ENCODE measurements around the gene A2M. TPM values are rescaled to one million over a fixed set of nuclear protein-coding genes. Genes with fewer than 3 reads are reported as not detected.

The A2M gene
- total and polyA plus RNA-seq, 9 of the 15 experiments (the other 6 are each of a cell fraction or from before 2014, with no cell fraction given): 0.08 to 2.3 TPM; not detected in 7

- TF ChIP-seq RAD21 (CRISPR knock-in tag; conservative IDR thresholded peaks at IDR 0.05 in 1 of 2, IDR thresholded peaks at IDR 0.05 in 1 of 2) (peak; percentile 73 to 79), RBM39 (optimal IDR thresholded peaks at IDR 0.05; ENCODE audit: low read depth, low read length) (no peak)
Observed at GRCh38 chr12:9039397-9039977, 76.2 kb downstream of the A2M start (continued).

GRCh38 chr12:9037431-9037830 is 78.3 kb downstream of the A2M start:
- Histone ChIP-seq H3K27me3 (ENCODE audit: control insufficient read depth in 2 of 2, insufficient read depth in 2 of 2, low read length in 2 of 2) (no peaks in the 10 kb centered on the region), H3K4me1 (replicated peaks in 1 of 2; ENCODE audit: control insufficient read depth in 2 of 2, insufficient read depth in 2 of 2, low read length in 2 of 2) (no peaks in the 10 kb centered on the region), H2AFZ (ENCODE audit: low read depth, low read length) (no peak overlapping the region), H3K9ac (ENCODE audit: insufficient read depth in 1 of 2, low read depth in 2 of 2, low read length in 2 of 2) (no peak overlapping the region), H3K4me3 (no peak overlapping the region), H4K20me1 (replicated peaks; ENCODE audit: control insufficient read depth, insufficient read depth, low read length) (no peaks in the 10 kb centered on the region), H3K36me3 (ENCODE audit: control insufficient read depth, insufficient read depth, low read length) (no peaks in the 10 kb centered on the region), H3K4me2 (ENCODE audit: insufficient read depth, low read length) (no peak overlapping the region), H3K79me2 (ENCODE audit: control insufficient read depth, insufficient read depth, low read length) (no peaks in the 10 kb centered on the region), H3K9me1 (ENCODE audit: control insufficient read depth, insufficient read depth, low read length) (no peaks in the 10 kb centered on the region), H3K27ac (ENCODE audit: extremely low read depth, low read depth, low read length) (no peak overlapping the region), H3K9me3 (replicated peaks; ENCODE audit: control insufficient read depth, insufficient read depth, low read depth, low read length) (no peaks in the 10 kb centered on the region)
- ATAC-seq (no peak), DNase-seq (ENCODE audit: extremely low read depth in 1 of 4, low spot score in 3 of 4) (no peak), FAIRE-seq (no peak)
- in situ Hi-C loops (cut with MboI) (no loop called here), intact Hi-C loops (cut with micrococcal nuclease) (no loop called here)
- 3% methylated on average over 3 of the region's 3 CpGs for WGBS (ENCODE audit: insufficient coverage, low coverage, missing lambda C conversion rate)
- no peak for TF ChIP-seq TARDBP (IDR thresholded peaks at IDR 0.05)
- no peak for TF ChIP-seq L3MBTL2 (IDR thresholded peaks at IDR 0.05)
- no peak for TF ChIP-seq ZBTB1 (CRISPR knock-in tag; IDR thresholded peaks at IDR 0.05; ENCODE audit: borderline replicate concordance, low read depth)
- TF ChIP-seq SAFB (IDR thresholded peaks at IDR 0.05; ENCODE audit: borderline replicate concordance, low read depth, low read length): no peak
- TF ChIP-seq ZNF436 (CRISPR knock-in tag; IDR thresholded peaks at IDR 0.05): no peak
- TF ChIP-seq BCL6 (CRISPR knock-in tag; IDR thresholded peaks at IDR 0.05): no peak
- TF ChIP-seq PYGO2 (tag; IDR thresholded peaks at IDR 0.05): no peak
- TF ChIP-seq SPI1 (IDR thresholded peaks at IDR 0.05; ENCODE audit: borderline replicate concordance, low read depth, low read length): no peak
- TF ChIP-seq HLTF (IDR thresholded peaks at IDR 0.05): no peak
- no peak for TF ChIP-seq E2F6 (IDR thresholded peaks at IDR 0.05; ENCODE audit: borderline replicate concordance in 1 of 2, extremely low read depth in 1 of 2, insufficient read depth in 1 of 2, insufficient read length in 1 of 2, low read depth in 1 of 2, low read length in 1 of 2, poor library complexity in 1 of 2, severe bottlenecking in 1 of 2)
- TF ChIP-seq ZNF589 (CRISPR knock-in tag; IDR thresholded peaks at IDR 0.05; ENCODE audit: low read depth): no peak
- no peak for TF ChIP-seq CBX3 (IDR thresholded peaks at IDR 0.05; ENCODE audit: borderline replicate concordance in 1 of 2, low read length in 2 of 2)
- ChIA-PET CTCF (ENCODE audit: low intra/inter-chr PET ratio) (interaction anchor here (1.0 kb wide), 1 partner anchor 380 kb away, joined by 7 read pairs; no protein-coding TSS in a partner anchor), POLR2A (interaction anchor here (0.6 kb wide), 1 partner anchor 1795 kb away, joined by 4 read pairs; no protein-coding TSS in a partner anchor)
- no TSS peak for BruUV-seq (replicated peaks)

Measured in K562 (cell line).